ENCODE data around the gene SLX4IP. TPM values are rescaled to one million over a fixed set of nuclear protein-coding genes. Genes with fewer than 3 reads are reported as not detected.

Gene SLX4IP
- polyA plus RNA-seq, 3 donors = 0.76 to 2.5 (median 1.1) TPM

DNA sequence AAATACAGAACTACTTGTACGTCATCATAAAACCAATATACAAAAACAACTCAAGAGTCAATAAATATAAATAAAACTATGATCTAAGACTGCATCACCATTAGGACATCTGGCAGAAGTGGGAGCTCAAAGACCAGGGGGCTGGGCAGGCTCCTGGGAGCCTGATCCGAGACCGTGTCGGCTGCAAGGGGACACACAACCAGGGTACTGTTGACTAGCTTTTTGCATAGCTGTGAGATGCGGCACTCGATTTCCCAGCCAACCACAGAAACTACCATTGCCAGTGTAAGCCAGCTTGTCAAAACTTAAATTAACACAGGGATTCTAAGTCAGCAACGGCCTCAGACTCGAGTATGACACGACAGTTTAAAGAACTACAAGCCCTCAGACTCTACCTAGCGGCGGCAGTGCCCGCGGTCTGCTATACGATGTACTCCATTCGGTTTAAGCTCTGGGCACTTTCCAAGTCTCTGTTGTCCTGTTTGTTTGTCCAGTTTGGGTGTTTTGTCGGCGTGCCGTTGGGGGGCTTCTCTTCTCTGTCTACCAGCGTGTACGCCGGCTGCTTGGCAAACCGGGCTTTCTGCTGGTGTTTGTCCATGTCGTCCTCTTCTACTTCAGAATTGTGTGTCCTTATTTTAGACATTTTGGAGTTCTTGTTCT lies 204.1 kb downstream of the SLX4IP start:
- no peak for DNase-seq
- Histone ChIP-seq H3K79me2 (ENCODE audit: insufficient read depth, low read length) (no peaks in the 10 kb centered on the region), H3K4me3 (replicated peaks in 1 of 3; ENCODE audit: low read depth in 2 of 3, low read length in 3 of 3) (no peak overlapping the region), H3K36me3 (replicated peaks in 1 of 2; ENCODE audit: control insufficient read depth in 1 of 2, insufficient read depth in 2 of 2, low read length in 2 of 2) (peaks cover 55 to 71% of the 10 kb centered on the region in 2 donors), H3K4me1 (ENCODE audit: control insufficient read depth in 1 of 2, insufficient read depth in 2 of 2, low read length in 2 of 2) (no peaks in the 10 kb centered on the region), H3K9ac (ENCODE audit: insufficient read depth, low read length, poor library complexity, severe bottlenecking) (no peak overlapping the region), H3K27ac (ENCODE audit: low read depth in 1 of 2, low read length in 2 of 2) (no peak overlapping the region), H3K9me3 (replicated peaks in 1 of 2; ENCODE audit: control insufficient read depth in 1 of 2, insufficient read depth in 1 of 2, low read length in 2 of 2) (no peaks in the 10 kb centered on the region), H3K4me2 (replicated peaks; ENCODE audit: extremely low read depth, low read length, poor library complexity, severe bottlenecking) (no peak overlapping the region), H2AFZ (ENCODE audit: insufficient read depth, low read depth, low read length, poor library complexity, severe bottlenecking) (no peak overlapping the region), H3K27me3 (ENCODE audit: control insufficient read depth in 2 of 2, insufficient read depth in 2 of 2, low read length in 2 of 2) (no peaks in the 10 kb centered on the region), H4K20me1 (ENCODE audit: insufficient read depth, low read length) (no peaks in the 10 kb centered on the region)
- no peak for TF ChIP-seq CTCF (IDR thresholded peaks at IDR 0.05)
- Mint-ChIP-seq H3K4me1 (no peaks in the 10 kb centered on the region), H3K9me3 (no peaks in the 10 kb centered on the region), H3K27me3 (ENCODE audit: low read depth in 3 of 3) (no peaks in the 10 kb centered on the region), H3K36me3 (peaks cover 62 to 67% of the 10 kb centered on the region in 2 donors), H3K4me3 (no peak overlapping the region), H3K27ac (peak overlapping the region in 1 of 7 donors; percentile 14)
- intact Hi-C loops (cut with micrococcal nuclease) = no loop called here
- WGBS (ENCODE audit: insufficient coverage) = 95% methylated on average over 13 of the region's 23 CpGs

DNA sequence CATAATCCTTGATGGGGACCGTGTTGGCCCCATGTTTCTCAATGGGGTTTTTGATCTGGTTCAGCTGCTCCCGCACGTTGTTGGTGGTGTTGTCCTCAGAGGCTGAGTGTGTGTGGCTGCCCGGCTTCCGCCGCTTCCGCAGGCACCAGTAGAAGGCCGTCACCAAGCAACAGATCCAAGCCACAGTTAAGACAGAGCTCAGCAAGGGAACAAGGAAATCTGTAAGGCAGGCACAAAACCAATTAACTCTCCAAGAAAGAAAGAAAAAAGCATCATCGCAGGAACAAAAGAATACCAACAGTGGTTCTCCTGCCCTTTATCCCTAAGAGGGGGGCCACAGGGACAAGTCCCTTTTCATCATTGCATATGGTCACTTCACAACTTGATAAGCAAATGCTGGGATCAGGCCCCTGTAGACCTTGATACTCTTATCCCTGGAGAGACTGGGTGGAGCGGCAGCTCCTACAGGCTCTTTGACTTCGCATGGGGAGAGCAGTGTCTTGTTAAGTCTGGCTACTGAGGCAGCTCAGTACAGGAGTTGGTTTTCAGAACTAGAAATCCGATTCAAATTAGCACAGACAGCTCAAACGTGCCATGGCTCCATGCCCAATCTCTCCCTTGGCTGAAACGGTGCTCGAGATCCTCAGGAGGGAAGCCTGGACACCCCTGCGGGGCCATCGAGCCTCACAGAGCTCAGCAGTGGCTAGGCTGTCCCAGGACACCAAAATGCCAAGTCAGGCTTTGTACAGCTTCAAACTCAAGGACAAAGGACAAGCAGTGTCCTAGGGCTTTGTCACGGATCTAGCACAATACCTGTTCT lies 204.8 kb downstream of the SLX4IP start:
- peaks cover 69 to 74% of the 10 kb centered on the region in 2 donors for H3K36me3 Mint-ChIP-seq
- H3K4me1 Mint-ChIP-seq = no peaks in the 10 kb centered on the region
- WGBS (ENCODE audit: insufficient coverage) = 93% methylated on average over 16 of the region's 18 CpGs
- H2AFZ ChIP-seq (ENCODE audit: insufficient read depth, low read depth, low read length, poor library complexity, severe bottlenecking) = no peak overlapping the region
- H3K4me1 ChIP-seq (ENCODE audit: control insufficient read depth in 1 of 2, insufficient read depth in 2 of 2, low read length in 2 of 2) = no peaks in the 10 kb centered on the region
- H3K27me3 Mint-ChIP-seq (ENCODE audit: low read depth in 3 of 3) = no peaks in the 10 kb centered on the region
- H3K4me3 ChIP-seq (replicated peaks in 1 of 3; ENCODE audit: low read depth in 2 of 3, low read length in 3 of 3) = no peak overlapping the region
- H3K27me3 ChIP-seq (ENCODE audit: control insufficient read depth in 2 of 2, insufficient read depth in 2 of 2, low read length in 2 of 2) = no peaks in the 10 kb centered on the region
- no peak overlapping the region for H3K4me3 Mint-ChIP-seq
- H3K9me3 Mint-ChIP-seq = no peaks in the 10 kb centered on the region
- no peak for TF ChIP-seq CTCF (IDR thresholded peaks at IDR 0.05)
- H3K27ac Mint-ChIP-seq = peak overlapping the region in 1 of 7 donors; percentile 14
- no peak overlapping the region for H3K27ac ChIP-seq (ENCODE audit: low read depth in 1 of 2, low read length in 2 of 2)
- no peak for DNase-seq
- H4K20me1 ChIP-seq (ENCODE audit: insufficient read depth, low read length) = no peaks in the 10 kb centered on the region
- no peak overlapping the region for H3K9ac ChIP-seq (ENCODE audit: insufficient read depth, low read length, poor library complexity, severe bottlenecking)
- H3K9me3 ChIP-seq (replicated peaks in 1 of 2; ENCODE audit: control insufficient read depth in 1 of 2, insufficient read depth in 1 of 2, low read length in 2 of 2) = no peaks in the 10 kb centered on the region
- peaks cover 62 to 79% of the 10 kb centered on the region in 2 donors for H3K36me3 ChIP-seq (replicated peaks in 1 of 2; ENCODE audit: control insufficient read depth in 1 of 2, insufficient read depth in 2 of 2, low read length in 2 of 2)
- no peak overlapping the region for H3K4me2 ChIP-seq (replicated peaks; ENCODE audit: extremely low read depth, low read length, poor library complexity, severe bottlenecking)
- intact Hi-C loops (cut with micrococcal nuclease) = no loop called here
- H3K79me2 ChIP-seq (ENCODE audit: insufficient read depth, low read length) = no peaks in the 10 kb centered on the region

Measured in CD14-positive monocyte (primary cell).